Mesenchymal stem cell (in vitro differentiated cells and primary cell): Measurements from ENCODE around the gene CEP152.
A peak's percentile ranks its signal among the peaks of the same experiment; 100 is the strongest.

Experiments
- DNase-seq: peaks from one replicate; pipeline ENCODE4 v3.0.0-alpha.2; 2013
- H2AFZ ChIP-seq: one replicate; pipeline ENCODE4 v1.6.1; 2013; ENCODE audit warnings: low read depth, mild to moderate bottlenecking, control low read depth, inconsistent platforms, low read length, moderate library complexity
- H2AK5ac ChIP-seq: 2 replicates; pipeline ENCODE4 v1.6.1; 2013; ENCODE audit warnings: low read length, moderate library complexity, mild to moderate bottlenecking, inconsistent platforms; ENCODE audit not compliant: severe bottlenecking
- H2BK120ac ChIP-seq: one replicate; pipeline ENCODE4 v1.6.1; 2013; ENCODE audit warnings: low read depth, mild to moderate bottlenecking, inconsistent platforms, low read length, moderate library complexity
- H2BK12ac ChIP-seq, 2 experiments: one replicate each; pipeline ENCODE4 v1.6.1; 2013; ENCODE audit warnings: inconsistent platforms in 2 of 2, low read length in 2 of 2, mild to moderate bottlenecking in 2 of 2, moderate library complexity in 2 of 2, control low read depth in 1 of 2
- H2BK15ac ChIP-seq: one replicate; pipeline ENCODE4 v1.6.1; 2013; ENCODE audit warnings: mild to moderate bottlenecking, low read depth, inconsistent platforms; ENCODE audit not compliant: poor library complexity, severe bottlenecking
- H2BK5ac ChIP-seq: 2 replicates; pipeline ENCODE4 v1.6.1; 2013; ENCODE audit warnings: low read depth, mild to moderate bottlenecking, low read length, control low read depth, inconsistent platforms; ENCODE audit not compliant: poor library complexity, severe bottlenecking
- H3K14ac ChIP-seq, 2 experiments: one replicate each; pipeline ENCODE4 v1.6.1; 2013; ENCODE audit warnings: inconsistent platforms in 2 of 2, low read length in 2 of 2, control low read depth in 1 of 2, mild to moderate bottlenecking in 1 of 2, moderate library complexity in 1 of 2
- H3K18ac ChIP-seq, 2 experiments: one replicate each; pipeline ENCODE4 v1.6.1; 2013; ENCODE audit warnings: inconsistent platforms in 2 of 2, low read length in 2 of 2, control low read depth in 1 of 2, low read depth in 1 of 2, mild to moderate bottlenecking in 1 of 2
- H3K23ac ChIP-seq, 2 experiments: one replicate each; pipeline ENCODE4 v1.6.1; 2013; ENCODE audit warnings: inconsistent platforms in 2 of 2, low read length in 2 of 2, mild to moderate bottlenecking in 2 of 2, moderate library complexity in 2 of 2, control low read depth in 1 of 2
- H3K27ac ChIP-seq: 2 replicates; pipeline ENCODE4 v1.5.1; 2013; ENCODE audit warnings: mild to moderate bottlenecking, moderate library complexity, low read length, control low read depth, inconsistent platforms; ENCODE audit not compliant: poor library complexity, severe bottlenecking
- H3K27me3 ChIP-seq, 2 experiments: 2 replicates each; pipeline versions ENCODE4 v1.6.1 to v1.7.0; 2013; ENCODE audit warnings: low read length in 2 of 2, mild to moderate bottlenecking in 2 of 2, moderate library complexity in 2 of 2, control low read depth in 1 of 2, inconsistent platforms in 1 of 2; ENCODE audit not compliant: control insufficient read depth in 1 of 2, insufficient read depth in 1 of 2
- H3K36me3 ChIP-seq, 2 experiments: 2 replicates each; pipeline versions ENCODE4 v1.6.1 to v1.7.0; 2013; ENCODE audit warnings: low read length in 2 of 2, control low read depth in 1 of 2, inconsistent platforms in 1 of 2, low read depth in 1 of 2, mild to moderate bottlenecking in 1 of 2; ENCODE audit not compliant: insufficient read depth in 2 of 2, control insufficient read depth in 1 of 2
- H3K4ac ChIP-seq, 2 experiments: one replicate each; pipeline ENCODE4 v1.6.1; 2013; ENCODE audit warnings: inconsistent platforms in 2 of 2, low read length in 2 of 2, mild to moderate bottlenecking in 2 of 2, moderate library complexity in 2 of 2, control low read depth in 1 of 2, low read depth in 1 of 2
- H3K4me1 ChIP-seq: 2 replicates; pipeline ENCODE4 v1.6.1; 2013; ENCODE audit warnings: low read depth, low read length, control low read depth; ENCODE audit not compliant: control insufficient read depth, insufficient read depth
- H3K4me2 ChIP-seq: 2 replicates; pipeline ENCODE4 v1.6.1; 2013; ENCODE audit warnings: low read length, mild to moderate bottlenecking, inconsistent platforms; ENCODE audit not compliant: poor library complexity, severe bottlenecking
- H3K4me3 ChIP-seq, 2 experiments: 2 replicates each; pipeline versions ENCODE4 v1.5.1 to v1.7.0; 2013; ENCODE audit warnings: low read length in 2 of 2, mild to moderate bottlenecking in 2 of 2, control low read depth in 1 of 2, low read depth in 1 of 2; ENCODE audit not compliant: insufficient read depth in 1 of 2
- H3K79me1 ChIP-seq: replicated peaks from 2 replicates; pipeline ENCODE4 v1.6.1; 2013; ENCODE audit warnings: mild to moderate bottlenecking, control low read depth, low read length, inconsistent platforms; ENCODE audit not compliant: poor library complexity, severe bottlenecking
- H3K9ac ChIP-seq: 2 replicates; pipeline ENCODE4 v1.7.0; 2013; ENCODE audit warnings: mild to moderate bottlenecking, low read length, moderate library complexity
- H3K9me3 ChIP-seq: 2 replicates; pipeline ENCODE4 v1.7.0; 2013; ENCODE audit warnings: mild to moderate bottlenecking, low read length; ENCODE audit not compliant: control insufficient read depth
- H4K8ac ChIP-seq: one replicate; pipeline ENCODE4 v1.6.1; 2013; ENCODE audit warnings: inconsistent platforms, mild to moderate bottlenecking, low read length, moderate library complexity
- H4K91ac ChIP-seq: one replicate; pipeline ENCODE4 v1.6.1; 2013; ENCODE audit warnings: mild to moderate bottlenecking, low read length, inconsistent platforms
- WGBS: methylation state at CpG from one replicate; pipeline ENCODE4 v1.1.7; 2013; ENCODE audit warnings: mixed read lengths; 5-methylcytosine and 5-hydroxymethylcytosine counted together

Gene CEP152

DNA sequence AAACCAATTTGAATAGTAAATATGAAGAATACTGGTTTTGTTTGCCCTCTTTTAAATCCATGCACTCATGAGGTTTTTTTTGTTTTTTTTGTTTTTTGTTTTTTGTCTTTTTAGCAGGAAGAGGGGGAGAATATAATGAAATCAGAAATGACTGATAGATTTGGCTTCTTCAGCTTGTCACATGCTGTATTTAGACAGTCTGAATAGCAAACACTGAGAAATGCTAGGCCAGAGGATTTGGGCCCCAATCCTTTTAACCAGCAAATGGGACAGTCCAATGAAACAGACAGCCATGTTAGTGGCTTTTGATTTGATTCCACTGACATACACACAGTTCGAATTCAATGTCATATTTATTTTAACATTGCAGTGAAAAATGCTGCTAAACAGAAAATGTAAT is 14.2 kb upstream of the CEP152 start:
- Histone ChIP-seq H2BK12ac (no peak overlapping the region), H3K4me3 (no peak overlapping the region), H2AK5ac (no peak overlapping the region), H3K9me3 (no peaks in the 10 kb centered on the region), H2BK15ac (no peak overlapping the region), H3K79me1 (no peaks in the 10 kb centered on the region), H3K18ac (no peak overlapping the region), H3K27ac (no peak overlapping the region), H3K27me3 (no peaks in the 10 kb centered on the region), H3K14ac (no peak overlapping the region), H2BK120ac (no peak overlapping the region), H3K36me3 (no peaks in the 10 kb centered on the region), H3K4ac (no peak overlapping the region), H4K91ac (no peak overlapping the region), H4K8ac (no peak overlapping the region), H3K9ac (no peak overlapping the region), H3K23ac (no peak overlapping the region), H3K4me2 (no peak overlapping the region), H3K4me1 (no peaks in the 10 kb centered on the region), H2BK5ac (no peak overlapping the region), H2AFZ (no peak overlapping the region)
- 80% methylated on average over 1 of the region's 1 CpG for WGBS
- DNase-seq = no peak

DNA sequence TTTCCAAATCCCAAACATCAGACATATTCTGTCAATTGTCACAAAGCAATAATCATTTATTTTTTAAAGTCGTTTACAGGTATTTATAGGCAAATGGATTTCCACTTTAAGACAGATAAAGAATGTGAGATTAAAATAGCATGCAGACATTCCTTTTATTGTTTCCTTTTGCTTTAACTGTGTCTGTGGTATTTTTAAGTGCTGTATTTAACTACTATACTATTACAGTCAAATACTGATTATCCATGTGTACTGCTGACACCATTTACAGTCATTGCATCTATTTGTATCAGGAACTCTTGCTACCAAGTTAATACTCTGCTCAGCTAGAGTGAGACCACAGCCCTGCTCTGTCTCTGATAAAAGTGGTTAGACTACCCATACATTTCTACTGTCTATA is 12.8 kb upstream of the CEP152 start:
- H2AK5ac ChIP-seq = no peak overlapping the region
- H2AFZ ChIP-seq = no peak overlapping the region
- peak overlapping the region; percentile 11 for H3K27ac ChIP-seq
- no peak overlapping the region for H3K18ac ChIP-seq
- no peak overlapping the region for H3K9ac ChIP-seq
- H2BK120ac ChIP-seq = no peak overlapping the region
- no peak overlapping the region for H2BK5ac ChIP-seq
- H3K4me3 ChIP-seq = no peak overlapping the region
- no peaks in the 10 kb centered on the region for H3K27me3 ChIP-seq
- H3K79me1 ChIP-seq = no peaks in the 10 kb centered on the region
- H3K4ac ChIP-seq = no peak overlapping the region
- H2BK15ac ChIP-seq = no peak overlapping the region
- H2BK12ac ChIP-seq = no peak overlapping the region
- H3K36me3 ChIP-seq = no peaks in the 10 kb centered on the region
- DNase-seq = no peak
- H4K8ac ChIP-seq = no peak overlapping the region
- no peak overlapping the region for H4K91ac ChIP-seq
- WGBS = no CpG with 5 or more reads among the region's 1 CpG
- no peaks in the 10 kb centered on the region for H3K9me3 ChIP-seq
- H3K4me1 ChIP-seq = no peaks in the 10 kb centered on the region
- no peak overlapping the region for H3K14ac ChIP-seq
- H3K23ac ChIP-seq = no peak overlapping the region
- H3K4me2 ChIP-seq = no peak overlapping the region

DNA sequence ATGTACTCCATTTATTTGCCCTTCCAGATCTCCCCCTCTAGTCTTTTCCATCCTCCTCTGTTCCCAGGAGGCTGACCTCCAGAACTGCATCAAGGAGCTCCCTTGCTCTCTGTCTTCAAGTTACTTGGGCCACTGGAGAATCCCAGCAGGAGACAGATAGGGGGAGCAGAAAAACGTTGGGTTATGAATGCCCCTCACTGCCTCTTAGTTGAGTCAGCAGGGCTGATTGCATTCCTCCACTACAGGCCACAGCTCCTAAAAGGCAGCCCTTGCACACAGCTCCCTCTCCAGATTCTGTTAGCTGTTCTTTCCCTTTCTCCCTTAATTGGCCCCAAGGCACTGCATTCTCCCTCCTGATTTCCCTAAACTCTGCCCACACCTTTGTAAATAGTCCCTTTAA is 12.4 kb upstream of the CEP152 start:
- no peak overlapping the region for H3K18ac ChIP-seq
- WGBS = 0% methylated on average over 1 of the region's 1 CpG
- no peak overlapping the region for H2BK5ac ChIP-seq

DNA sequence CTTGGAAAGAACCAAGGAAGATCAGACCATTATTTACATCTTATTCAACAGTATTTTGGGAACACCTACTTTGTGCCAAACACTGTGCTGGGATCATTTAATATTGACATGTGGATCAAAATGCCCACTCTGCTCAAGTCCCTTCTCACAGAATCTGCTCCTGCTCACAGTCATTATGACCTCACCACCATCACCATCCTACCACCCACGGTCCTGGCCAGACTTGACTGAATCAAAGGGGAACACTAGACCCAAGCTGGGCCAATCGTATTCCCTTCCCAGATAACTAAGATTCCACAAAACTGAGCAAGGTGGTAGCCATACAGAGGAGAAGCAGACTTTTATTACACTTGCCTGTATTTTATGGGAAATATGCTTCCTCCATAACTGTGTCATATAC is 3.4 kb upstream of the CEP152 start:
- no peak overlapping the region for H3K9ac ChIP-seq
- no peak overlapping the region for H3K14ac ChIP-seq
- DNase-seq = no peak
- no peaks in the 10 kb centered on the region for H3K27me3 ChIP-seq
- no peak overlapping the region for H3K4me2 ChIP-seq
- no peak overlapping the region for H3K4ac ChIP-seq
- 93% methylated on average over 2 of the region's 2 CpGs for WGBS
- H2BK15ac ChIP-seq = no peak overlapping the region
- H4K8ac ChIP-seq = no peak overlapping the region
- H3K18ac ChIP-seq = no peak overlapping the region
- peaks cover 6% of the 10 kb centered on the region for H3K79me1 ChIP-seq
- no peak overlapping the region for H3K4me3 ChIP-seq
- H3K23ac ChIP-seq = no peak overlapping the region
- H3K9me3 ChIP-seq = no peaks in the 10 kb centered on the region
- no peak overlapping the region for H2BK12ac ChIP-seq
- H3K4me1 ChIP-seq = peaks cover 2% of the 10 kb centered on the region
- H2BK120ac ChIP-seq = no peak overlapping the region
- no peaks in the 10 kb centered on the region for H3K36me3 ChIP-seq
- no peak overlapping the region for H2AFZ ChIP-seq
- H2BK5ac ChIP-seq = no peak overlapping the region
- H3K27ac ChIP-seq = no peak overlapping the region
- H2AK5ac ChIP-seq = no peak overlapping the region
- no peak overlapping the region for H4K91ac ChIP-seq

More for the DNA sequence above, 12.4 kb upstream of the CEP152 start:
- Histone ChIP-seq H2AFZ (peak overlapping the region; percentile 61), H3K36me3 (no peaks in the 10 kb centered on the region), H3K4me3 (no peak overlapping the region), H2BK120ac (no peak overlapping the region), H3K9ac (no peak overlapping the region), H3K27me3 (no peaks in the 10 kb centered on the region), H3K4me2 (no peak overlapping the region), H3K79me1 (no peaks in the 10 kb centered on the region), H2BK12ac (no peak overlapping the region), H3K9me3 (no peaks in the 10 kb centered on the region), H3K14ac (no peak overlapping the region), H4K8ac (no peak overlapping the region), H2AK5ac (no peak overlapping the region), H3K4ac (peak overlapping the region in 1 of 2 experiments; percentile 26), H3K4me1 (no peaks in the 10 kb centered on the region), H3K23ac (no peak overlapping the region), H3K27ac (peak overlapping the region; percentile 17), H2BK15ac (no peak overlapping the region), H4K91ac (no peak overlapping the region)
- DNase-seq = peak; percentile 20
